Myocyte (in vitro differentiated cells): ENCODE data around the gene IGF1R. TPM values are rescaled to one million over a fixed set of nuclear protein-coding genes. Genes with fewer than 3 reads are reported as not detected.

Source experiments
- DNase-seq: peaks from one replicate; pipeline ENCODE4 v3.0.0-alpha.2; 2012; ENCODE audit warnings: low read depth
- total RNA-seq: library from RNA; depleted of rRNA; stranded (reverse); fragments of >200 nt; gene quantifications from 2 replicates; pipeline ENCODE4 v1.2.3, GENCODE V29; 2014

The IGF1R gene
- total RNA-seq, 1 donor from 2014 or later: 21.2 TPM

DNA sequence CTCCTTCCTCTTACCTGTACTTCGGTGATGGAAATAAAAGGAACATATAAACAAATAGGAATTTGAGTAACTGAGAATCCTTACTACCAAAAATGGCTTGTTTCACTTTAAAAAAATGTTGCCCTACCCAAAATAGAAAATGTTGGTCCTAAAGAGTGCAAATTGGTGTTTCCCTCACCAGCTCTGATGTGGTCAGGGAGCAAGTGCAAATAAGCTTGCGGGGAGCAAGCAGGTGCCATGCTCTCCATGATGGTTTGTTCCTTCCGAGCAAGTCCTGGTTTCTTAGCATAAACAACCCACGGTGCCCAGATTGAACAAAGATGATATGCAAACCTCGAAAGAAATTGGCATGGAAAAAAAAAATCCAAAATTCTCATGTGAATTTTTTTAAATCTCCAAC, 290.5 kb downstream of the IGF1R start:
- DNase-seq: no peak

DNA sequence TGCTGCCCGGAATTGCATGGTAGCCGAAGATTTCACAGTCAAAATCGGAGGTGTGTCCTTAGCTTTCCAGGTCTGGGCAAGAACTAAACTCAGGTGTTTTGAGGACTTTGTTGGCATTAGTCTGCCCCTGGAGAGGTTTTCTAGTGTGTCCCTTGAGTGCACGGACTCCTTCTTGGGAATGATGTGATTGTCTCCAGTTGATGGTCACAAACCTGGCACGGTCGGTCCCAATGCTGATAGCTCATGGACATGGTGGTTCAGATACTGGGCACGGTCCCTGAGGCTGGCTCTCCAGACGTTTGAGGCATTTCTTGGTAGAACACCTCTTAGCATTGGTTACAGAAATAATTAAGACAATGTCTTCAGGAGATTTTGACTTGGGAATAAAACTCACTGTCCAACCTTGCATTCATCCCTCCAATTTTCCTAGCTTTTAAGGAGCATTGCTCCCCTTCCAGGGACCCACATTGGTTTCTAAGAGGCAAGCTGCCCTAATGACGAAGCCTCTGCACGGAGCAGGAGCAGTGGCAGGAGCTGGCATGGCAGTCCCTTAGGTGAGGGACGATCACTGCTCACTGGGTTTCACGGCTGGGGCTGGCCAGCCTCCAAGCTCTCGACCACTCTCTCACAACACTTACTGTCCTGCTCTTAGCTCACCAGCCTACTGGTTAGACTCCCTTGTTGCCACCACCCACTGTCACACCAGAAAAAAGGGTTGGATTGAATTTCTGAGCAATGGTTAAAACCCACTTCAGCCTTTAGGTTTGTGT, 291.2 kb downstream of the IGF1R start:
- no peak for DNase-seq

DNA sequence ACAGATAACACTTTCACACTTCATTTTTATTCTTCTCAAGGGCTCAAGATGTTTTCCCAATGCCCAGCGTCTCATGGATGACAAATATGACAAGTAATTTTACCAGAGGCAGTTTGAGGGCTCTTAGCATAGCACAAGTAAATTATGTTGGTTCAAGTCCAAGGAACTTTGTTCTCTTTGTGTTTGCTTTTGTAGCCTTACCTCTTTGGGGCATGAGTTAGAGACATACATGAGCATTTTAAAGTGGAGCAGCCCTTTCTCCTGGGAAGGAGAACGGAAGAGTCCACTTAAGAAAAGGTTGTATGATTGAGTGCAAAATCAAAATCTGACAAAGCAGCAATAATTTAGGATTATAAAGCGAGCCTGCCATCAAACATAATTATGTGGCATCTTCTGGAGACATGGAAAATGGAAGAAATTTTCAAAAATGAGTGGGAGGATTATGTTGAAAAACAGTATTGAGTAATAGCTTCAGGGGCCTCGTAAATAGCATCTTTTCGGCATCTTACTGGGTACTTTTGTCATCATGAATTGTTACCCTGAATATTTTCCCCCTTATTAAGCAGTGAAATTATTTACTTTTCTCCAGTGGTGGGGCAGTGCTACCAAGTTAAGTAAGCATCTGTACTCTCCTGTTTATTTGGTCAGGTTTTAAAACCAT, 293.4 kb downstream of the IGF1R start:
- no peak for DNase-seq

DNA sequence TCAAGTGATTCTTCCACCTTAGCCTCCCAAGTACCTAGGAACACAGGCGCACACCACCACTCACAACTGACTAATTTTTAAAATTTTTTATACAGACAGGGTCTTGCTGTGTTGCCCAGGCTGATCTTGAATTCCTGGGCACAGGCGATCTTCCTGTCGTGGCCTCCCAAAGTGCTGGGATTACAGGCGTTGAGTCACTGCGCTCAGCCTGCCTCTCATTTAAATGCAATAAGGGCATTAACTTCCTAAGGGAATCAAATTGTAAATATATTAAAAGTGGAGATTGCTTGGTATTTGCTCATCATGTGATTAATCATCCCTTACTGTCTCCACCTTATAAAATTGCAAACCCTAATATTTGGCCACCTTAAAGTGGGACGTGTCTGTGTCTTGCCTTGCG, 294.1 kb downstream of the IGF1R start:
- no peak for DNase-seq

DNA sequence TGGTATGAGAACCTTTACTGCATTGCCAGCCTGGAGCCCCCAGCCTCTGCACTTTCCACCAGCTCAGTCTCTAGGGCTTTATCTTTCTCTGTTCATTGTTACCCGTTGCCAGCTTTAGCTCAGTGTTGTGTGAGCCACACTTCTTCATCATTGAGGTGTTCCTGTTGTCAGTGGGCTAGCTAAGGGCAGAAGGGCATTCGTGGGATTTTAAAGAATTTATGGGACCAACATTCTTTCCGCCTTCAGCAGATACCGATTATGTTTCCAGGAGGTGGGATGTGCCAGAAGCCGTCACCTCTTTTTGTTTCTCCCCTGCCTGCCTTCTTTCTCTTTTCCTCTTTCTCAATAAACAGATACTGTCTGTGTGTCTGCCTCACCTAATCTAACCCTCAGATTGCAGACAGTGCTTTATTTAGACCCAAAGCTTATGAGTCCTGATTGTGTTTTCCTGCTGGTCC, 294.7 kb downstream of the IGF1R start:
- DNase-seq: no peak

DNA sequence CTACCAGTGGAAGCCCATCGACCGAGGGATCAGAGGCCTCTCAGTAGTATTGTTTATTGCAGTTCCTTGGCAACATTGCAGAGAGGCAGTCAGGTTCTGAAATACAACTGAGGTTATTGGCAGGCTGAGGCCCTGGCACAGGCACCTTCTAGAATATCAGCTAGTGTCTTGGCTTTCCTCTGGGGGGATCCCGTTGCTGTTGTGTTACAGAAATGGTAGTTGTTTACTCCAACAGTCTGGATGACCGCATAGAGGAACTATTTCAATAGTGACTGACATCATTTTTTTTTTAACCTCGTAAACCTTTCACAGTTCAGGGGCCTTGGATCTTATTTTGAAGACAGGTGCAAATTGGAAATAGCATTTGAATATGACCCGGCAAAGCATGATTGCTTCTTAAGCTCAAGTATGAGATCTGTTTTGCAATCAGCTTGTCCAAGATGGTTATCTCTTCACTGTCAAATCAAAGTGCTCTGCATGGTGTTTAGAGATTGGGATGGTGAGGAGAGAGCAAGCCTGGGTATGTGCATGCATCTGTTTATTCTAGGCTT, 295.3 kb downstream of the IGF1R start:
- DNase-seq: peak; percentile 92

DNA sequence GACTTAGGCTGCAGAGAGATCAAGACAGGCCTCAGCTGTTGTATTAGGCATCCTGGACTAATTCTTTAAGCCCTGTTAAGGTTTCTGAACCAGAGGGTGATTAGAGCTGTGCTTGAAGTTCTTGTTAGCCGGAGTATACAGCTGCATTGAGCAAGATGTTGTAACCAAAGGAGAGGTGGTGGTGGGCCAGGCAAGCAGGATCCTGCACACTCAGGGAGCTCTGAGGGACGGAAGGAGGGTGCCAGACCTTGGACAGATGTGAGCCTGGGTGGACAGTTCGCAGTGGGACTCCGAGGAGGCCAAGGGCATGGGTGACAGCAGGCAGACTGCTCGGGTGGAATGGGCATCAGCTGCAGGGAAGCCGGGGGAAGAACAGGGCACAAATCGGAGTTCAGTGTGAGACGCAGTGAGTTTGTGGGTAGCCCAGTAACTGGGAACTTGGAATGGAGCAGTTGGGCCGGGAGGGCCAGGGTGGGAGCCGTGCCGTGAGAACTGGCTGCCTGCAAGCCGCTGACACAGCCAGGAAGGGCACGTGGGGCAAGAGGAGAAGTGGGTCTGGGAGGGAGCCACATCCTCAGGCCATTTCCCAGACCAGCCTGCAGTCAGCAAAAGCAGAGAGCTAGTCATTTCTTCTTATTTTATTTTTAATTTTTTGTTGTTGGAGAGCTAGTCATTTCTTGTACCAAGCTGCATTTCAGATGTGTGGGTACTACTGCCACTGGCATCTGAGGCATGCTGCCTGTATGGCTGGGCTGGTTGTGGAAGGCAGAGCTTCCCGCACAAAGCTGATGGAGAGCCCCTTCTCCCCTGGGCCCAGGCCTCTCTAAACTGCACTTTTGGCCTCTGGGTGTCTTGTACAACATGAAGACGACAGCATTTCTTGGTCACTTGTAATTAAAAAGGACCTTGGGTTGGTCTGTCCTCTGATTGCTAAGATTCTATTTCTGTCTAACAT, 298.2 kb downstream of the IGF1R start:
- DNase-seq: peak; percentile 38

DNA sequence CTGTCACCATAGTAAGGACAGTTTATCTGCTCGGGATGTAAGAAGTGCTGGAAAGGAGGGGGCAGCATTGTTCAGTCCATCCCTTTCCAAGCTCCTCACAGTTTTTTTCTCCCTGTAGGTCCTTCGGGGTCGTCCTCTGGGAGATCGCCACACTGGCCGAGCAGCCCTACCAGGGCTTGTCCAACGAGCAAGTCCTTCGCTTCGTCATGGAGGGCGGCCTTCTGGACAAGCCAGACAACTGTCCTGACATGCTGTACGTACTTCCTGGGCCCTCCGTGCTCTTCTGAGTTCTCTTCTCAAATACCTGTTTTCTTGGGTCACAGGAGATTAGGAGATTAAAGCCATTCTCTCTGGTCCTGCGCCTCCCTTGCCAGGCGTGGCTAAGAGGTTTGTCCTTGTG, 300.1 kb downstream of the IGF1R start:
- DNase-seq: no peak

DNA sequence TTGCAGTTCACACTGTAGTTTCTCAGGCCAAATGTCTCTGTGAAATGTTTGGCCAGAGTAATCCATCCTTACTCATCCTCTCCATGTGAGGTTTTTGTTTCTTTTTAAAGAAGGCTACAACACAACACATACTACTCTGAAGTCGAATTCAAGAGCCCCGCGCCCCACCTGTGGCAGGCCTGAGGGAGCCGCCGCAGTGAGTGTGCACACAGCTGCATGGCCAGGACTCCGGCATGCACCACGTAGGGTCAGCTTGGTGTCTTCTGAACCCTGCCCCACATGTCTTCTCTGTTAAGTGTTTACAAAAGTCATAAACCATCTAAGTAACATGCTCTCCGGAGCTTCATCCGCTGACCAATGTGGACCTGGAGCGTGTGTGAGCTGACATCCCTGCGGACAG, 300.6 kb downstream of the IGF1R start:
- DNase-seq: no peak

DNA sequence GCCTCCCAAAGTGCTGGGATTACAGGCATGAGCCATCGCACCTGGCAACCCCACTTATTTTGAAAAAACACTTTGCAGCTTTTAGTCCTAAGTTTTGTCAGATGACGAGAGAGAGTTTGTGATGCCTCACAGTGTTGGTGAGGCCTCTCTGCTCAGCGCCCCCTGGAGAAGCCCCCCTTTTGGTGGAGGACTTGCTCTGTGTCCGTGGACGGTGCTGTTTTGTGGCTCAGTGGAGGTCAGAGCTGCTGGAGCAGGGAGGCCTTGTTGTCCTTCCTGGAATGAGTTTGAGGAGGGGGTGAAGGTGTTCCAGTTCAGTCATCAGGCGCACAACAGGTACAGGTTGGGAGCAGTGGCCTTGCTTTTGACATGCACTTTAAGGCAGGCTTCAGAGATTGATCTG, 301.3 kb downstream of the IGF1R start:
- no peak for DNase-seq

DNA sequence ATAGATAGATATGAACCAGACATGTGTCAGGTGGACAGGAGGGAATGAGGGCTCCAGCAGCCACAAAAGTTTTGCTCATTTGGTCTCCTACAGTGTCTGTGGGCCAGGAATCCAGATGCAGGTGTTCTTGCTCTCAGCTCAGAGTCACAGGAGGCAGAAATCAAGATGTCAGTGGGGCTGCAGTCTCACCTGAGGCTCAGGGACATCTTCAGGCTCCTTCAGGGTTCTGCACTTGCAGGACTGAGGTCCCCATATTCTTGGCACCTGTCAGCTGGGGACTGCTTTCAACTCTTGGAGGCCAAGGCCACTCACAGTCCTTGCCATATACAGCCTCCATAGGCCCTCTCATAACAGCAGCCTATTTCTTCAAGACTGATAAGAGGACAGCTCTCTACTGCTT, 301.9 kb downstream of the IGF1R start:
- DNase-seq: no peak

DNA sequence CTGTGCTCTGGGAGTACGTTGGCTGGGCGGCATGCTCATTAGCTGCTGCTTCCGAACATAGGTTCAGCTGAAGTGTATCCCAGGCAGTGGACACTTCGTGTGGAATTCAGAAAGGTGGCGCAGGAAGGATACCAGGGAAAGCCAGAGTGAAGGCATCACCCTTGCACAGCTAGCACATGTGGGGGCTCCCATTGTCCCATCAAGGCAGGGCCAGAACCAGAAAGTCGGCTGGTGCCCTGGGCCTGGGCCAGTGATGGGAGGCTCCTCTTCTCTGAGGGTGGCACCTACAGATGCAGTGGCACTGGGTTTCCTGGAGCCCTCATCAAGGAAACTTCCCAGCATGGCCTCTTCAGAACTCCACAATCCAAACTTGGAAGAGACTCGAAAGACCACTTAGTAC, 302.7 kb downstream of the IGF1R start:
- no peak for DNase-seq

DNA sequence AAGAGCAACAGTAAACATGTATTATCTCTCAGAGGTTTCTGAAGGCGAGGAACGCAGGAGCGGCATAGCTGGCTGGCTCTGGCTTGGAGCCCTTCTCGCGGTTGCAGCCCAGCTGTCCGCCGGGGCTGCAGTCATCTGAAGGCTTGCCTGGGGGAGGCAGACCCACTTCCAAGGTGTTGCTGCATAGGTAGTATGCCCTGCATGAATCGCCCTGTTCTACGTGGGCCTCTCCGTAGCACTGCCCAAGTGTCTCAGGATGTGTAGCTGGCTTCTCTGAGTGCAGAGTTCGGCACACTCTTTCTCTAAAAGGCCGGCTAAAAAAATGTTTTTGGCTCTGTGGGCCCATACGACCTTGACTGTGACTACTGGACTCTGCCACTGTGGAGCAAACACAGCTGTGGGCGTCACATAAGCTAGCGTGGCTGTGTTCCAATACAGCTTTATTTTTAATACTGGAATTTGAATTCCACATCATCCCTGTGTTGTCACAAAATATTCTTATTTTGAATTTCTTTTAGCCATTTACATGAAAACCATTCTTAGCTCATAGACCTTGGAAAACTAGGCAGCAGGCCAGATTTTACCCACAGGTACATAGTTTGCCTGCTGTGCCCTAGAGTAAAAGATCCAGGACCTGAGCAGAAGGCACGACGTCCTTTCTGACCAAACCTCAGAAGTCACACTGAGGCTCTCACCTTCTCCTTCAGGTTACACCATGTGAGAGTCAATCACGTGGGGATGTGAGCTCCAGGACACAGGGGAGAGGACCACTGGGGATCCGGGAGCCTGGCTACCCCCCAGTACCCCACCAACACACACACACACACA, 303.4 kb downstream of the IGF1R start:
- DNase-seq: no peak

DNA sequence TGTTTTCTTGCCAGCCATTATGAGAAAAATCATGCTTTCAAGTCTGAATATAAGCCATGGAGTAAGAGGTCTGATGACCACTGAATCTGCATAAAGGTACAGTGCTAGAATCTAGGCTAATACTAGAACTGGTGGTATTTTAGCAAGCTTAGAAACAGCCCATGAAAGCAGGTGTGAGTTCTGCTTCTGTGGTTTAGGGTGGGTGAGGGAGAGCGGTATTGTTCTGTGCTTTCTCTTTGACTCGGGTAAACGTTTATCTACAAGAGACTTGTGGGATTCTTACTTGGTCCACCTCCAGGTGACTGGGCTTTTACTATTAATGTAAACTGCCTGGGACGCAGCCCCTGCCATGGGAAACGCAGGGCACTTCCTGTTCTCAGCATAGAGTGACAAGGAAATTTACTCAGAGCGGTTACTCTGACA, 304.1 kb downstream of the IGF1R start:
- no peak for DNase-seq

DNA sequence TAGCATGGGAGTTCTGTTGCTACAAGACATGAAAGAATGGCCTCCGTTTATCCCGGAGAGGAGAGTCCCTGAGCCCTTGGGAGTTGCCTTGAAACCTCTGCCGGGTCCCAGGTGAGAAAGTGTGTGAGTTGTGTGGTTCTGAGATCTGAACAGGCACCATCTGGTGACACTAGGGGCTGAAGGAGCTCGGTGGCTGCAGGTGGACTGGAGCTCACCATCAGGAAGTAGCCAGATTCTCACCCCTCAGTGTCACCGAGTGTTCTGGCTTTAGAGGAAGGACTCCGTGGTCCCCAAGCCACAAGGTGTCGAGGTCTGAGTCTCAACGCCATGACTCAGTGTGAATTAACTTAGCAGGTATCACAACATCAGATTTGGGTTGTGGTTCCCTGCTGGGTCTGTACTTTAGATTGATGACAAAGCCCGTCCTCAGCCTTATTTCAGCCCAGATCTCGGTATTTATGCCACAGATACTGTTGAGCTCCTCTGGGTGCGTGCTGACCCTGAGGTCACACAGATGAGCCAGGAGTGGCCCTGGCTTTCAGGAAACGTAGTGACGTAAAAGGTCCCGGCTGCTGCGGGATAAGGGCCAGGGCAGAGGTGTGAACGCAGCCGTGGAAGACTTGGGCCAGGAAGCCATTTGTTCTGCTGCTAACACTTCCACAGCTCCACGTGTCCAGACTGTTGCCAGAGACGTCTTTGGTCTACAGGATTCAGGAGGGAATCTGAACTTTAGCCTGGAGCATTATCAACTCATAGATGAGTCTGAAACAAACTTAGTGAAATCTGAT, 304.9 kb downstream of the IGF1R start:
- DNase-seq: no peak

DNA sequence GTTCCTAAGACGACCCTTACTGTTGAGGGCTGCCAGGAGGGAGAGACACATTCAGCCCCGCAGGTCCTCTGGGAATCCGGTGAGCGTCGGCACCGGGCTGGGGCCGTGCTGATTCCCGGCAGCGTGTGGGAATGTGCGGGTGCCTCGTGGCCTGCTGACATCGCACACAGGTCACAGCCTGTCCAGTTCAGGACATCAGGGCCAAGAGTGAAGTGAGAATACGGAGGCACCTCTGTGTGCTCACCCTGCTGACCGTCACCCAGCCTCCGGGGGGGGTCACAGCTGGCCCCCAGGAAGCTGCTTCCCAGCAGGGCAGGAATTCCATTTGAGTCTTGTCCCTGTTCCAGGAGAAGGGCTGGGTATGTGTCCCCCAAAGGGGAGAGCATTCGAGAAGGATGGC, 305.6 kb downstream of the IGF1R start:
- DNase-seq: no peak

DNA sequence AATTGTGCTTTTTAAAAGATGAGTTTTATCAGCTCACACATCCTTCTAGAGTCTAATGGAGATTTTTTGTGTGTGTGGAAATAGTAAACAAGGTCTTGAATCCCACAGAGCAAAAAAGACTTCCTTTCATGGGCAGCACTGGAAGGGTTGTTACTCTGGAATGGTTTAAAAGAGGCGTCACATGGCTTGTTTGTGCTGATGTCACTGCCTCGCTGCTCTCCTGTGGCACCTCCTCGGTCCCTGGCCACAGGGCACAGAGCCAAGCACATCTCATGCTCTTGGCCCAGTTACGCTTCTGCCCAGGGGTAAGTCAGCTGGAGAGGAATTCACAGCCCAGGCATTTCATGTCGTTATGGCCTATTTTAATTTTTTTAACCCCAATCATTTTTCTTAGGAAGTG, 306.1 kb downstream of the IGF1R start:
- peak; percentile 88 for DNase-seq

DNA sequence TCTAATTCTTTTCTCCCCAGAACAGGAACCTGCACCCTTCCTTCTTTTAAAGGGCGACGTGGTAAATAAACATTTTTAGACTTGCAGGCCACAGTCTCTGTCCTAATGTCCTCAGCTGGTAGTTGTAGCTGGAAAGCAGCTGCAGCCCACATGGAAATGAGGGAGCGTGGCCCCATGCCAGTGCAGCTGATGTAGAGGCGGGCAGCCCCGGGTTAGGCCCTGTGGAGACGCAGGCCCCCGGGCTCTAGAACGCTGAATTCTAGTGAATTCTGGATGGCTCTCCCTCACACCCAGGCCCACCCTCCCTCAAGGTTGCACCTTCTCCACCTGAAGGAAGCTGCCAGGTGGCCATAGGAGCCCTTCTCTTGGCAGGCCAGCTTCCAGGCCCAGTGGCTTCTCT, 307.0 kb downstream of the IGF1R start:
- DNase-seq: peak; percentile 75

DNA sequence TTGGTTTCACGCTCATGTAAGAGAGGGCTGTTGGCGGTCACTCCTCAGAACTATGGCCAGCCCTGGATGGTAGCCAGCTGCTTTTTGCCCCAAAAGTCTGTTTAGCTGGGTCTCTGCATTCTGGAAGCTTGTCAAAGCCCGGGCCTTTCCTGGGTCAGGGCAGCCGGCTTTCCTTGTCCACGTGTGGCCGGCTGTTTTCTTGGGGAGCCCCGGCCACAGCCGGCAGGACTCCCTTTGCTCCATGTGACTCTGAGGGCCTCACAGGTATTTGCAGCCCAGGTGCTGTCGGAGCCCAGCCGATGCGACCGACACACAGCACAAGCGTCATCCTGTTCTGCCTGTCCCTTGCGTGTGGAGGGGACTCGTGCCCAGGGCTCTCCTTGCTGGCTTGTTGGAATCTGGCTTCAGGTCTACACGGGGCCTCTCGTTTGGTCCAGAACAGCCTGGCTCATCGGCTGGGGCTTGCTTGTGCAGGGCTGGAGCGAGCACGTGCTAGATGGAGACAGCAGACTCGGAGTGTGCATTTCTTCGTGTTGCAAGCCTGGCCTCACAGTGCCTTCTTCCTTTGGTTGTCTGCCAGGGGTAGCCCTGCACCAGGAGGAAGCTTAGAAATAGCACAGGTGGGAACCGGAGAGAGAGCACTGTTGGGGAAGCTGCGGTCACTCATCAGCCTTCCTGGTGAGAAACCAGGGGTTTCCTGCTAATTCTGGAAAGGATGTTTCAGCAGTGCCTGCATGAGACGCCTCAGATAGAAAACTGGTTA, 307.8 kb downstream of the IGF1R start:
- no peak for DNase-seq
